IPS DF 6.9 (cell line): Measurements from ENCODE around the gene FBXL3.

Experiments used
- DNase-seq: peaks from one replicate; pipeline ENCODE4 v3.0.0-alpha.2; 2013; ENCODE audit warnings: low read depth, low spot score
- H3K27ac ChIP-seq: one replicate; pipeline ENCODE4 v1.5.1; 2013; ENCODE audit warnings: low read length, control low read depth
- H3K27me3 ChIP-seq: 2 replicates; pipeline ENCODE4 v1.6.1; 2013; ENCODE audit warnings: mild to moderate bottlenecking, low read length; ENCODE audit not compliant: control insufficient read depth, insufficient read depth
- H3K36me3 ChIP-seq: 2 replicates; pipeline ENCODE4 v1.6.1; 2013; ENCODE audit warnings: low read length; ENCODE audit not compliant: control insufficient read depth, insufficient read depth
- H3K4me1 ChIP-seq: 2 replicates; pipeline ENCODE4 v1.6.1; 2013; ENCODE audit warnings: low read length; ENCODE audit not compliant: control insufficient read depth, insufficient read depth
- H3K4me3 ChIP-seq: 2 replicates; pipeline ENCODE4 v1.5.1; 2013; ENCODE audit warnings: mild to moderate bottlenecking, low read length
- H3K9me3 ChIP-seq: 2 replicates; pipeline ENCODE4 v1.6.1; 2013; ENCODE audit warnings: low read length, inconsistent platforms; ENCODE audit not compliant: control insufficient read depth, insufficient read depth
- WGBS: extraction: QIAGEN DNeasy Blood & Tissue Kit; methylation state at CpG from one replicate; pipeline ENCODE4 v1.1.7; 2013; ENCODE audit warnings: mixed read lengths, missing lambda C conversion rate; ENCODE audit not compliant: insufficient read length, insufficient coverage; 5-methylcytosine and 5-hydroxymethylcytosine counted together

Gene FBXL3

GRCh38 chr13:77047649-77048343 lies 20.8 kb upstream of the FBXL3 start:
- no peak for DNase-seq
- WGBS = no CpG with 5 or more reads among the region's 8 CpGs
- H3K4me1 ChIP-seq = peaks cover 3% of the 10 kb centered on the region; the same call in 1 of the 2 replicates
- H3K36me3 ChIP-seq = no peaks in the 10 kb centered on the region
- H3K27ac ChIP-seq = no peak overlapping the region
- H3K9me3 ChIP-seq = no peaks in the 10 kb centered on the region
- no peak overlapping the region for H3K4me3 ChIP-seq
- no peaks in the 10 kb centered on the region for H3K27me3 ChIP-seq

GRCh38 chr13:77042566-77043177 lies 15.7 kb upstream of the FBXL3 start:
- WGBS = no CpG with 5 or more reads among the region's 5 CpGs
- no peaks in the 10 kb centered on the region for H3K27me3 ChIP-seq
- no peaks in the 10 kb centered on the region for H3K36me3 ChIP-seq
- H3K4me3 ChIP-seq = no peak overlapping the region
- H3K27ac ChIP-seq = no peak overlapping the region
- DNase-seq = no peak
- no peaks in the 10 kb centered on the region for H3K9me3 ChIP-seq
- no peaks in the 10 kb centered on the region for H3K4me1 ChIP-seq

- WGBS = no CpG with 5 or more reads among the region's 9 CpGs
- DNase-seq = no peak
- Histone ChIP-seq H3K4me3 (no peak overlapping the region), H3K36me3 (no peaks in the 10 kb centered on the region), H3K27ac (no peak overlapping the region), H3K4me1 (no peaks in the 10 kb centered on the region), H3K27me3 (no peaks in the 10 kb centered on the region), H3K9me3 (no peaks in the 10 kb centered on the region)
Observed at GRCh38 chr13:77040835-77041234, 13.9 kb upstream of the FBXL3 start.

- no CpG with 5 or more reads among the region's 7 CpGs for WGBS
- Histone ChIP-seq H3K4me1 (no peaks in the 10 kb centered on the region), H3K27me3 (no peaks in the 10 kb centered on the region), H3K27ac (no peak overlapping the region), H3K4me3 (no peak overlapping the region), H3K36me3 (no peaks in the 10 kb centered on the region), H3K9me3 (no peaks in the 10 kb centered on the region)
- DNase-seq = no peak
Observed at GRCh38 chr13:77040076-77040475, 13.1 kb upstream of the FBXL3 start.

- DNase-seq = no peak
- no peaks in the 10 kb centered on the region for H3K27me3 ChIP-seq
- WGBS = no CpG with 5 or more reads among the region's 5 CpGs
- H3K4me3 ChIP-seq = no peak overlapping the region
- H3K27ac ChIP-seq = no peak overlapping the region
- no peaks in the 10 kb centered on the region for H3K36me3 ChIP-seq
- no peaks in the 10 kb centered on the region for H3K9me3 ChIP-seq
- no peaks in the 10 kb centered on the region for H3K4me1 ChIP-seq
Observed at GRCh38 chr13:77038907-77039480, 12.0 kb upstream of the FBXL3 start.

GRCh38 chr13:77036279-77036678 lies 9.3 kb upstream of the FBXL3 start:
- WGBS = no CpG with 5 or more reads among the region's 1 CpG
- H3K27me3 ChIP-seq = no peaks in the 10 kb centered on the region
- DNase-seq = no peak
- H3K27ac ChIP-seq = no peak overlapping the region
- H3K4me3 ChIP-seq = no peak overlapping the region
- H3K4me1 ChIP-seq = no peaks in the 10 kb centered on the region
- no peaks in the 10 kb centered on the region for H3K9me3 ChIP-seq
- H3K36me3 ChIP-seq = no peaks in the 10 kb centered on the region

- H3K4me3 ChIP-seq = no peak overlapping the region
- no peaks in the 10 kb centered on the region for H3K9me3 ChIP-seq
- H3K27ac ChIP-seq = no peak overlapping the region
- H3K36me3 ChIP-seq = no peaks in the 10 kb centered on the region
- H3K27me3 ChIP-seq = no peaks in the 10 kb centered on the region
- H3K4me1 ChIP-seq = no peaks in the 10 kb centered on the region
- no peak for DNase-seq
- WGBS = no CpG with 5 or more reads among the region's 5 CpGs
Observed at GRCh38 chr13:77034881-77035280, 7.9 kb upstream of the FBXL3 start.

- WGBS = no CpG with 5 or more reads among the region's 4 CpGs
- Histone ChIP-seq H3K27ac (no peak overlapping the region), H3K9me3 (no peaks in the 10 kb centered on the region), H3K4me1 (no peaks in the 10 kb centered on the region), H3K36me3 (no peaks in the 10 kb centered on the region), H3K27me3 (no peaks in the 10 kb centered on the region), H3K4me3 (no peak overlapping the region)
- no peak for DNase-seq
Observed at GRCh38 chr13:77033717-77034302, 6.9 kb upstream of the FBXL3 start.

- no CpG with 5 or more reads among the region's 6 CpGs for whole genome bisulfite sequencing
- Histone ChIP-seq H3K27ac (no peak overlapping the region), H3K27me3 (no peaks in the 10 kb centered on the region), H3K4me3 (no peak overlapping the region), H3K36me3 (no peaks in the 10 kb centered on the region), H3K9me3 (no peaks in the 10 kb centered on the region), H3K4me1 (no peaks in the 10 kb centered on the region)
- DNase-seq = no peak
Observed at GRCh38 chr13:77031656-77032243, 4.8 kb upstream of the FBXL3 start.

- Histone ChIP-seq H3K4me1 (no peaks in the 10 kb centered on the region), H3K4me3 (no peak overlapping the region), H3K9me3 (no peaks in the 10 kb centered on the region), H3K36me3 (no peaks in the 10 kb centered on the region), H3K27ac (no peak overlapping the region), H3K27me3 (no peaks in the 10 kb centered on the region)
- DNase-seq = no peak
- no CpG with 5 or more reads among the region's 1 CpG for WGBS
Observed at GRCh38 chr13:77029436-77029835, 2.5 kb upstream of the FBXL3 start.
